Stomach (tissue), 4 donors: Measurements from ENCODE around the gene SLC9A2.

Experiments
- CTCF ChIP-seq, 7 experiments: fragments of 450-650 bp in 4 of 7; fragments of 200-600 bp in 3 of 7; sonication (generic) in 3 of 7; IDR thresholded peaks; one replicate each; pipeline ENCODE4 v1.5.1; 2016 to 2019; ENCODE audit warnings: antibody characterized with exemption in 7 of 7, control low read depth in 2 of 7, mild to moderate bottlenecking in 1 of 7
- POLR2AphosphoS5 ChIP-seq, 3 donors: sonication (generic); formaldehyde crosslinking; IDR thresholded peaks; one replicate each; pipeline ENCODE4 v1.6.1; 2016; ENCODE audit warnings: antibody characterized with exemption in 3 of 3

- TF ChIP-seq POLR2AphosphoS5 (IDR thresholded peaks at IDR 0.05) (no peak), CTCF (IDR thresholded peaks at IDR 0.05) (no peak)
Observed at GRCh38 chr2:102593516-102593915, 25.8 kb upstream of the SLC9A2 start.
